Measurements from ENCODE around the gene GNAI2.

- TF ChIP-seq CTCF (optimal IDR thresholded peaks at IDR 0.05 in 1 of 3, IDR thresholded peaks at IDR 0.05 in 1 of 3, conservative IDR thresholded peaks at IDR 0.05 in 1 of 3; ENCODE audit: extremely low read depth in 1 of 3, insufficient read depth in 2 of 3, low read length in 3 of 3) (no peak), EZH2 (IDR thresholded peaks at IDR 0.05; ENCODE audit: low read length) (no peak)
Measured at GRCh38 chr3:50261505-50261904, 25.5 kb downstream of the GNAI2 start.
